Skeletal muscle satellite cell (primary cell): Measurements from ENCODE around the gene GMDS.
A peak's percentile ranks its signal among the peaks of the same experiment; 100 is the strongest.

Source experiments
- H3K27me3 ChIP-seq: 2 replicates; pipeline ENCODE4 v1.7.0; 2013; ENCODE audit warnings: low read length; ENCODE audit not compliant: control insufficient read depth, insufficient read depth
- H3K36me3 ChIP-seq: 2 replicates; pipeline ENCODE4 v1.7.0; 2013; ENCODE audit warnings: mild to moderate bottlenecking, control low read depth, low read length; ENCODE audit not compliant: insufficient read depth
- H3K4me1 ChIP-seq: 2 replicates; pipeline ENCODE4 v1.7.0; 2013; ENCODE audit warnings: low read length; ENCODE audit not compliant: control insufficient read depth, insufficient read depth
- H3K4me2 ChIP-seq: 2 replicates; pipeline ENCODE4 v1.7.0; 2013; ENCODE audit warnings: mild to moderate bottlenecking, low read length
- H3K4me3 ChIP-seq: 2 replicates; pipeline ENCODE4 v1.7.0; 2013; ENCODE audit warnings: low read length
- H3K9ac ChIP-seq: 2 replicates; pipeline ENCODE4 v1.7.0; 2013; ENCODE audit warnings: mild to moderate bottlenecking, low read depth, low read length, moderate library complexity
- H3K9me3 ChIP-seq: replicated peaks from 2 replicates; pipeline ENCODE4 v1.7.0; 2013; ENCODE audit warnings: mild to moderate bottlenecking, control low read depth, low read length

GMDS gene

GRCh38 chr6:1895721-1896120, 349.7 kb downstream of the GMDS start:
- no peaks in the 10 kb centered on the region for H3K9me3 ChIP-seq
- no peak overlapping the region for H3K4me3 ChIP-seq
- no peak overlapping the region for H3K9ac ChIP-seq
- H3K4me2 ChIP-seq = no peak overlapping the region
- H3K4me1 ChIP-seq = peaks cover 5% of the 10 kb centered on the region
- H3K36me3 ChIP-seq = no peaks in the 10 kb centered on the region
- H3K27me3 ChIP-seq = no peaks in the 10 kb centered on the region

GRCh38 chr6:1894954-1895353, 350.5 kb downstream of the GMDS start:
- Histone ChIP-seq H3K4me3 (no peak overlapping the region), H3K9ac (no peak overlapping the region), H3K4me1 (peaks cover 5% of the 10 kb centered on the region), H3K36me3 (no peaks in the 10 kb centered on the region), H3K9me3 (no peaks in the 10 kb centered on the region), H3K27me3 (no peaks in the 10 kb centered on the region), H3K4me2 (no peak overlapping the region)

GRCh38 chr6:1893470-1894130, 351.8 kb downstream of the GMDS start:
- Histone ChIP-seq H3K4me2 (no peak overlapping the region), H3K9ac (no peak overlapping the region), H3K27me3 (no peaks in the 10 kb centered on the region), H3K36me3 (no peaks in the 10 kb centered on the region), H3K4me3 (no peak overlapping the region), H3K4me1 (peaks cover 5% of the 10 kb centered on the region), H3K9me3 (no peaks in the 10 kb centered on the region)

GRCh38 chr6:1892716-1893115, 352.7 kb downstream of the GMDS start:
- Histone ChIP-seq H3K9ac (no peak overlapping the region), H3K27me3 (no peaks in the 10 kb centered on the region), H3K9me3 (no peaks in the 10 kb centered on the region), H3K4me3 (no peak overlapping the region), H3K4me1 (peaks cover 5% of the 10 kb centered on the region), H3K4me2 (no peak overlapping the region), H3K36me3 (no peaks in the 10 kb centered on the region)

- H3K9ac ChIP-seq = no peak overlapping the region
- no peaks in the 10 kb centered on the region for H3K27me3 ChIP-seq
- H3K9me3 ChIP-seq = no peaks in the 10 kb centered on the region
- H3K36me3 ChIP-seq = no peaks in the 10 kb centered on the region
- peaks cover 5% of the 10 kb centered on the region for H3K4me1 ChIP-seq
- no peak overlapping the region for H3K4me2 ChIP-seq
- H3K4me3 ChIP-seq = no peak overlapping the region
These were observed 354.4 kb downstream of the GMDS start for GRCh38 chr6:1890987-1891386.

GRCh38 chr6:1890071-1890470, 355.3 kb downstream of the GMDS start:
- Histone ChIP-seq H3K4me1 (no peaks in the 10 kb centered on the region), H3K36me3 (no peaks in the 10 kb centered on the region), H3K9me3 (no peaks in the 10 kb centered on the region), H3K4me3 (no peak overlapping the region), H3K27me3 (no peaks in the 10 kb centered on the region), H3K9ac (no peak overlapping the region), H3K4me2 (no peak overlapping the region)

GRCh38 chr6:1885576-1886011, 359.8 kb downstream of the GMDS start:
- no peaks in the 10 kb centered on the region for H3K27me3 ChIP-seq
- H3K4me1 ChIP-seq = no peaks in the 10 kb centered on the region
- no peaks in the 10 kb centered on the region for H3K36me3 ChIP-seq
- no peak overlapping the region for H3K9ac ChIP-seq
- no peak overlapping the region for H3K4me3 ChIP-seq
- H3K9me3 ChIP-seq = no peaks in the 10 kb centered on the region
- no peak overlapping the region for H3K4me2 ChIP-seq

- H3K9ac ChIP-seq = no peak overlapping the region
- H3K9me3 ChIP-seq = no peaks in the 10 kb centered on the region
- no peak overlapping the region for H3K4me2 ChIP-seq
- no peaks in the 10 kb centered on the region for H3K36me3 ChIP-seq
- H3K4me1 ChIP-seq = no peaks in the 10 kb centered on the region
- no peak overlapping the region for H3K4me3 ChIP-seq
- no peaks in the 10 kb centered on the region for H3K27me3 ChIP-seq
These were observed 361.1 kb downstream of the GMDS start for GRCh38 chr6:1884313-1884712.

GRCh38 chr6:1878330-1878729, 367.1 kb downstream of the GMDS start:
- H3K9me3 ChIP-seq = no peaks in the 10 kb centered on the region
- H3K4me3 ChIP-seq = no peak overlapping the region
- no peak overlapping the region for H3K9ac ChIP-seq
- H3K4me2 ChIP-seq = no peak overlapping the region
- H3K27me3 ChIP-seq = no peaks in the 10 kb centered on the region
- no peaks in the 10 kb centered on the region for H3K36me3 ChIP-seq
- no peaks in the 10 kb centered on the region for H3K4me1 ChIP-seq

GRCh38 chr6:1873781-1874180, 371.6 kb downstream of the GMDS start:
- no peaks in the 10 kb centered on the region for H3K36me3 ChIP-seq
- H3K9ac ChIP-seq = no peak overlapping the region
- no peak overlapping the region for H3K4me3 ChIP-seq
- no peaks in the 10 kb centered on the region for H3K9me3 ChIP-seq
- H3K4me2 ChIP-seq = no peak overlapping the region
- no peaks in the 10 kb centered on the region for H3K27me3 ChIP-seq
- H3K4me1 ChIP-seq = peaks cover 17% of the 10 kb centered on the region

- Histone ChIP-seq H3K36me3 (no peaks in the 10 kb centered on the region), H3K9me3 (no peaks in the 10 kb centered on the region), H3K4me1 (peaks cover 17% of the 10 kb centered on the region), H3K4me2 (peak overlapping the region; percentile 29), H3K27me3 (no peaks in the 10 kb centered on the region), H3K4me3 (no peak overlapping the region), H3K9ac (no peak overlapping the region)
These were observed 372.7 kb downstream of the GMDS start for GRCh38 chr6:1872649-1873131.

GRCh38 chr6:1871724-1872315, 373.6 kb downstream of the GMDS start:
- Histone ChIP-seq H3K9ac (no peak overlapping the region), H3K4me1 (peaks cover 17% of the 10 kb centered on the region), H3K4me2 (no peak overlapping the region), H3K9me3 (no peaks in the 10 kb centered on the region), H3K27me3 (no peaks in the 10 kb centered on the region), H3K36me3 (no peaks in the 10 kb centered on the region), H3K4me3 (no peak overlapping the region)
